NT2/D1 (cell line): ENCODE results near the gene L2HGDH.

Experiments used
- SUZ12 ChIP-seq: IDR thresholded peaks from 2 replicates; pipeline ENCODE4 v1.6.1; 2011; ENCODE audit not compliant: insufficient read length, insufficient read depth; ENCODE audit errors: extremely low read depth
- YY1 ChIP-seq: IDR thresholded peaks from 2 replicates; pipeline ENCODE4 v1.6.1; 2011; ENCODE audit not compliant: insufficient read length, insufficient read depth
- ZNF274 ChIP-seq: IDR thresholded peaks from 2 replicates; pipeline ENCODE4 v1.6.1; 2011; ENCODE audit warnings: mild to moderate bottlenecking, low read depth, low read length

DNA sequence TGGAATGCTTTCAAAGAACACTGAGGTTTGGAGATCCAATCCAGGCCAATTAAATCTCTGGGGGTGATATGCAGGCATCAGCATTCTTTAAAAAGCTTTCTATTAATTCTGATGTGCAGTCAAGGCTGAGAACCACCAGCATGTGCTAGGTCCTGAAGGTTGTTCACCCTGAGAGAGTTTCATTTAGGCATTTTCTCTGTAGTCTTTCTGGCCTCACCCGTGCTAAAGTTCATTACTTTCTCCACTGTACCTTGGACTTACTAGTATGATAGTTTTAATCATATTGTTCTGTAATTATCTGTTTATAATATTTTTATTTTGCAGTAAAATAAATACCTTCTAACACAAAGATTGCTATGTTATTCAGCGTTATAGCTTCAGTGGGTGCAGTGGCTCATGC lies 113.5 kb downstream of the L2HGDH start:
- TF ChIP-seq YY1 (no peak), ZNF274 (no peak), SUZ12 (no peak)
